HG03103 (cell line): ENCODE measurements around the gene FAT4.

Experiments
- ATAC-seq: cut with Tn5 transposase; IDR thresholded peaks from one replicate; pipeline ENCODE4 v1.9.1; 2021; ENCODE audit warnings: low read depth; ENCODE audit not compliant: unreplicated experiment

The FAT4 gene

GRCh38 chr4:125315576-125316400 lies 1.0 kb downstream of the FAT4 start:
- ATAC-seq, result no peak

DNA sequence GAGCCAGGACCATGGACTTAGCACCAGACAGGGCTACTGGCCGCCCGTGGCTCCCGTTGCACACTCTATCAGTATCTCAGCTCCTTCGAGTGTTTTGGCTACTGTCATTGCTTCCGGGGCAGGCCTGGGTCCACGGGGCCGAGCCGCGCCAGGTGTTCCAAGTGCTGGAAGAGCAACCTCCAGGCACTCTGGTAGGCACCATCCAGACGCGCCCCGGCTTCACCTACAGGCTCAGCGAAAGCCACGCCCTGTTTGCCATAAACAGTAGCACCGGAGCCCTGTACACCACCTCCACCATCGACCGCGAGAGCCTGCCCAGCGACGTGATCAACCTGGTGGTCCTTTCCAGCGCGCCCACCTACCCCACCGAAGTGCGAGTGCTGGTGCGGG lies 1.6 kb downstream of the FAT4 start:
- no peak for ATAC-seq

- ATAC-seq, result no peak
These were observed 2.2 kb downstream of the FAT4 start for GRCh38 chr4:125316791-125317524.

GRCh38 chr4:125317525-125317877 lies 2.7 kb downstream of the FAT4 start:
- no peak for ATAC-seq

GRCh38 chr4:125319311-125319710 lies 4.6 kb downstream of the FAT4 start:
- no peak for ATAC-seq

DNA sequence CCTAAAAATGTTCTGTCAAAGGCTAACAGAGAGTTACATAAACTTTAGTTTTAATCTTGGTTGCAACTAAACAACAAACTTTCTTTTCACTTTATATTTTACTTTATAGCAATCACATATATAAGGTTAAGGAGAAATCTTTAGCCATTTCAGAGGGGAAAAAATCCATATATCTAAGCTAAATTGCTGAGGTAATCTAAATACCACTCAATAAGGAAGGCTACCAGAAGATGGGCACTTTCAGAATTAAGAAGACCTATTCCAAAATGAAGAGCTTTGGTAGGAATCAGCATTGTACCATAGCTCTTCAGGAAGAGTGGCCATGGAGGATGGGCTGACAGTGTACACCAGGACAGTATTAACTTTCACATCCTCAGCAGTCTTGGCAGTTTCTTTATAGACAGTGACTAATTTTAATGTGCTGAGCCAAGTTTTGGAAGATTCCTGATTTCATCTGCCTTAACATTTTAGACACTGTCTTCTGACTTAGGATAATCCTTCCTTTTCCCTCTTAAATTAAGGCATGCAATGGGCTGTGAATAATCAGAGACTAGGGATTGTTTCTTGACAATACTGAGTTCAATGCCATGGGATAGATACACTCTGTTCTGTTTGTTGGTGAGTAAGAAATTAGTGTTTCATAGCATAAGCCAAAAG lies 7.1 kb downstream of the FAT4 start:
- ATAC-seq, result no peak

GRCh38 chr4:125322366-125322730 lies 7.6 kb downstream of the FAT4 start:
- no peak for ATAC-seq

DNA sequence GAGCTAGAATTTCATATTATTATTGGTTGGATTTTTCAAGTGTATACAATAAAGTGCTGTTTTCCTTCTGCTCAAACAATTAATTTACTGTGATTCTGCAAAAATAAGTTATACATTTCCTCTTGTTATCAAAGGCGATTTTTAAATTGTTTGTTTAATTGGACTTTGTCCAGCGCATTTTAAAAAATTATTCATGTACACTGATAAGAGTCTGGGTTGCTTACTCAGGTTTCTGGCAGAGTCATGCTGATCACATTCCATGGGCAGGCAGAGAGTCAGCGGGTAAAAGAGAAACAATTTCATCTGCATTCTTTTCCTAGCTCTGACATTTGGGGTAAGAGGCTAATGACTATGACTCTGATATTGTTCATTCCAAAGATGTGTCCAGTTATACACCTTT lies 8.9 kb downstream of the FAT4 start:
- no peak for ATAC-seq

DNA sequence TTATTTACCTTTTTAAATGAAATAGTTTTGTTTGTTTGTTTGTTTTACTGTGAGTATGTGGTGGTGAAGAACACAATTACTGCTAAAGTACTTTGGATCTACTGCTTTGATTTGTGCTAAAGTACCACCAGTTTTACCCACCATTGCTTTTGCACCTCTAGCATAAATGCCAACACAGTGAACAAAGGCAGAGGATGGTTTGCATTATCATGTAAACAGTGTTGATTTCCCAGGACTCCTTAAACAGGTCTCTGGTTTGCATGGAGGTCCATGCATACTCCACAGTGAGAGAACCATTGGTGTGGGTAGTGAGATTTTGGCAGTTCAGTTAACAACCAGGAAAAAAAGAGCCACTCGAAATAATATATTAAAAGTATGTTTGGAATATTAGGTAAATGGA lies 11.0 kb downstream of the FAT4 start:
- ATAC-seq, result no peak

DNA sequence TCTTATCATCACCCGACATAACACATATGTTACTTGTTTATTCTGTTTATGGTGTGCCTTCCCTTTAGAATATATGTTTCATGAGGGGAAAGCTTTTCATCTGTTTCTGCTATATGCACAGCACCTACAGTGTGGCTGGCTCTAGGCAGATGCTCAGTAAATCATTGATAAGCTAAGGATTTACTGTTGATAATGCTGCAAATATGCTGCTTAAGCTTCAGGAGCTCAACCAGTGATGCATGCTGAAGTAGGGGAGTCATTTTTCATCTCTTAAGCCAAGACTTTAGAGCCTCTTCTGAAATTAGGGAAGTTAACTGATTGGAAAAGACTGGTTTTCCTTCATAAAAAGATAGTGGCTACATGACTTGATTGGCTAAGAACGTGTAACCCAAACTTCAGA lies 16.4 kb downstream of the FAT4 start:
- no peak for ATAC-seq

DNA sequence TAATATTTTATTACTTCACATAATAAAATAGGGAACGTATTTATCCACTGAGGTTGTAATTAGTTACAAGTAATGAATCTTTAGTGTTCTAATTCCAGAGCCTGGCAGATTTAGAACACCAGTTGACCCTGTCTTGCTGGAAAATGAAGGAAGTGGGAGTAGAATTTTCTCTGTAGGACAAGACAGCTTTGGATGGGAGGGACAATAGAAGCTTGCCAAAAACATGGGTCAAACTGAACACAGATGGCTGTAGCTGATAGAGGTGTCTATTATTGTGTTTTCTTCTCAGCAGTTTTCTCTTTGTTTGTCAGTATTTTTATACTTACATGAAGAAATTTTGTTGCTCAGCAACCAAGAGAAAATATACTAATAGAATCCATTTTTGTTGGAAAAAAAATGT lies 20.2 kb downstream of the FAT4 start:
- ATAC-seq, result no peak

- ATAC-seq, result no peak
These were observed 24.1 kb downstream of the FAT4 start for GRCh38 chr4:125338814-125339213.

DNA sequence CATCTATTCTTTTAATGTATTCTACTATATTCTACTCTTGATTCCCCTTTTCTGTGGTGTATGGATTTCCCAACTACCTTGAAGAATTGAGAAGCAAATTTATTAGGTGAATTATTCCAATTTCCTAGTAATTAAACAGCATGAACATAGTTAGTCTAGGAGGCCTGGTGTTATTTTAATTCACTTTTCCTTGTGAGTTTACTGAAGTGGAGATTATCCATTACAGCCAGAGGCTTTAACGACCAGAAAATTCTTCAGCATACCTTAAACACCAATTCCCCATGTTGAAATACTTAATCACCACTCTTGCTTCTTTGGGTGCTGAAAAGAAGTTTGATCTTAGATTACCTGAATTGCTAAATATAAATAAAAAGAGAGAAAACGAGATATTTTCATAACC lies 29.4 kb downstream of the FAT4 start:
- no peak for ATAC-seq

- ATAC-seq, result no peak
These were observed 31.9 kb downstream of the FAT4 start for GRCh38 chr4:125346616-125347015.

DNA sequence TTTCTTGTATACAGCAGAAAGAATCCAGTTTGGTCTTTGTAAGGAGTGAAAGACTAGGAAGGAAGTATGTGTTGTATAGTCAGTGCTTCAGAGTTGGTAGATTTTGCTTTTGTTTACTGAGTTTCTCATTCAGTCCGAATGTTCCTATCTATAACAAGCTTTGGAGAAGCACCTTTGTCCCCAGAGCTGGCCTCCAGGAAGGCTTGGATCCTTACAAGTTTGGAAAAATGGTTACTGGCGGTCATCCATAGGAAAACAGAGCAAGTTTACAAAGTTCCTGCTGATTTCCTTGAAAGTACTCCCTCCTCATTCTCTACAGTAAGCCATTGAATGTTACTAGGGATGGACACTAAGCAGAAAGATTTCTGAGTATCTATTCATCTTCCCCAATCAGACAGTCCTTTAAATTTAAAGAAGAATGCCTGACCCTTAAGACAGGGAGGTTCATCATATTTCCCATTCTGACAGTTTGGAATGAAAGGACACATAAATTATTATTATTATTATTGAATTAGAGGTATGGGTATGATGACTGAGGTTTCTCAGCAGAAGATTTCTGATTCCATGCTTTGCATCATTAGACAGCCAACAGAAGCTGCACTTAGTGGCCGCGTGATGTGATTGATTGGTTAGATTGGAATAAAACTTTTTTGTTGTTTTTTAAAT lies 35.8 kb downstream of the FAT4 start:
- no peak for ATAC-seq

DNA sequence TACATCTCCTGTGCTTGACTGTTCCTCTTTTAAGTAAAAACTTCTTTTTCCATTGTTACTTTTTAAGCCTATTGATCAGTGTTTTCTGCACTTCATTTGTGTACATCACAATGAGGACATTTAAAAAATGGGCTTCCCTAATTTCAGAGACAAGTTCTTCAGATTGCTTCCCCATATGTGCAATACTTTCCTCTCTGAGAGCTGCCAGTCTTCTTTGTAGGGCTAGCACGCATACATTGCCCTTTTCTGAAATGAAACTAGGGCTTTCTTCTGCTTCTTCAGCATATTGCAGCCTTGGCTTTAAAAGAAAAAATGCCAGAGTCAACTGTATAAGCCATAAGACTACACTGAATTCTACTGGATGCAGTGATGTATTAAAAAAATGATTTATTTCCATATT lies 37.8 kb downstream of the FAT4 start:
- no peak for ATAC-seq

DNA sequence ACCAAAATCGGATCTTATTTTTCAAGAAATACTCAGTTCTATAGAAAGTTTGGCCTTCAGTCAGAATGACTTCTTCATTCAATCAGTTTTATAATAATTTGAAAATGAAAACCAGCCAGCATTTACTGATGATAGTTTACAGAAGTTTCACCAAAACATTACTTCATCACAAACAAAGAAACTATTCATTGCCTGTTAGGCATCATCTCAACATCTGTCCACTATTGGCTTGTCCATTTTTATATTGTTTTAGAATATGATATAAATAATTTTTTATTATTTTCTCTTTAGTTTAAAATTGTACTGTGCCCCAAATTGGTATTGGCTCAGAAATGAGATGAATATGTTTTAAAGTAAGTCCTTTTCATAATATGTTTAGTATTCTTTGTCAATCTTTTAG lies 38.4 kb downstream of the FAT4 start:
- ATAC-seq, result no peak

DNA sequence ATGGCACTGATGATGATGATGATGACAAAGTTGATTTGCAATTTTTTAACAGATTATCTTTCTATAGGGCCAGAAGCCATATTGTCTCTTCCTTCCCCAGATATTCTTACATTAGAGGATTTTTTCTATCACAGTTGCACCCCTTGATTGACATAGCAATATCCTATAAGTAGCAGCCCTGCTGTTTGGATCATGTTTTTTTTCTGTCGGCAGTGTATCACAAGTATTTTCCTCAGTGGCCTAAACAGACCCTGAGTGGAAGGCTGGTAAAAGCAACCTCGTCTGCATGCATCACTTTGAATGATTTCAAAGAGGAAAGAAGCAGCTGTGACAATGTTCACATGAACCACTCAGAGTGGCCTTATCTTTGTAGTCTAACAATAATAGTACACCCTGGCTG lies 41.0 kb downstream of the FAT4 start:
- ATAC-seq, result no peak

- ATAC-seq, result no peak
These were observed 42.9 kb downstream of the FAT4 start for GRCh38 chr4:125357675-125358074.

DNA sequence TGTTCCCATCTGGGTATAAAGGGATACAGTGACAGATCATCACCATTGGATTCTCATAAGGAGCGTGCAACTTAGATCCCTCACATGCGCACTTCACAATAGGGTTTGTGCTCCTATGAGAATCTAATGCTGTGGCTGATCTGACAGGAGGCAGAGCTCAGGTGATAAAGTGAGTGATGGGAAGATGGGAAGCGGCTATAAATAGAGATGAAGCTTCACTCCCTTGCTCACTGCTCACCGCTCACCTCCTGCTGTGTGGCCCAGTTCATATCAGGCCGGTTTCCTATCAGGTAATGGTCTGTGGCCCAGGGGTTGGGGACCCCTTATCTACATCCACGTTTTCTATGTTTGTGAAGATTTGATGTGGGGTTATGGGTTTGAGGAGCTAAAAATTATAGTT lies 43.7 kb downstream of the FAT4 start:
- ATAC-seq, result no peak

- ATAC-seq, result no peak
These were observed 44.6 kb downstream of the FAT4 start for GRCh38 chr4:125359363-125359762.
